Stimulated activated CD4-positive, alpha-beta T cell treated with anti-CD3 and anti-CD28 coated beads, TNF-alpha, amount 100 ng/mL, for 1 hour (primary cell): ENCODE results near the gene C3orf52.
"Not testable (repeated sequence)": the region's sequence is repeated elsewhere in the genome, so short reads cannot be mapped to it uniquely, and the experiment has no call there.

Source experiments
- DNase-seq, 3 donors: peaks; one replicate each; pipeline ENCODE4 v3.0.0-alpha.2; 2020; ENCODE audit warnings: low read depth in 3 of 3, low spot score in 1 of 3

Gene C3orf52

GRCh38 chr3:112086076-112086854 is at the start of gene C3orf52:
C3orf52 (plus strand) TSS chr3:112086389; CDS start chr3:112086408, 19 bp downstream.
- peak in 2 of 3 donors; percentile 17 to 29 for DNase-seq

GRCh38 chr3:112037194-112037593 is 49.0 kb upstream of the C3orf52 start:
- not testable (repeated sequence) for DNase-seq

GRCh38 chr3:112038863-112039262 is 47.3 kb upstream of the C3orf52 start:
- DNase-seq, result no peak

GRCh38 chr3:112041321-112041720 is 44.9 kb upstream of the C3orf52 start:
- DNase-seq, result no peak

GRCh38 chr3:112042842-112043280 is 43.3 kb upstream of the C3orf52 start:
- no peak for DNase-seq

- peak in 2 of 3 donors; percentile 3 to 7 for DNase-seq
Observed at GRCh38 chr3:112043621-112044201, 42.5 kb upstream of the C3orf52 start.

- DNase-seq, result no peak
Observed at GRCh38 chr3:112046599-112046998, 39.6 kb upstream of the C3orf52 start.

- DNase-seq, result no peak
Observed at GRCh38 chr3:112047264-112047663, 38.9 kb upstream of the C3orf52 start.

- DNase-seq, result no peak
Observed at GRCh38 chr3:112048911-112049310, 37.3 kb upstream of the C3orf52 start.

GRCh38 chr3:112053229-112053628 is 33.0 kb upstream of the C3orf52 start:
- no peak for DNase-seq

- no peak for DNase-seq
Observed at GRCh38 chr3:112056451-112056929, 29.7 kb upstream of the C3orf52 start.

GRCh38 chr3:112059497-112059896 is 26.7 kb upstream of the C3orf52 start:
- no peak for DNase-seq

GRCh38 chr3:112061152-112061551 is 25.0 kb upstream of the C3orf52 start:
- no peak for DNase-seq

GRCh38 chr3:112072387-112073060 is 13.7 kb upstream of the C3orf52 start:
- peak; percentile 16 to 46 (median 33) for DNase-seq

- DNase-seq, result no peak
Observed at GRCh38 chr3:112074006-112074405, 12.2 kb upstream of the C3orf52 start.

- no peak for DNase-seq
Observed at GRCh38 chr3:112074616-112075497, 11.3 kb upstream of the C3orf52 start.

- no peak for DNase-seq
Observed at GRCh38 chr3:112078125-112079083, 7.8 kb upstream of the C3orf52 start.

GRCh38 chr3:112083239-112083638 is 3.0 kb upstream of the C3orf52 start:
- no peak for DNase-seq

- no peak for DNase-seq
Observed at GRCh38 chr3:112084980-112085705, 1.0 kb upstream of the C3orf52 start.
